Stimulated activated CD4-positive, alpha-beta T cell treated with anti-CD3 and anti-CD28 coated beads, Interleukin-12 subunit alpha, Interleukin-12 subunit beta, amount 100 ng/mL, for 48 hours (primary cell): ENCODE data around the gene CEP97.
A peak's percentile ranks its signal among the peaks of the same experiment; 100 is the strongest.
"Not testable (repeated sequence)": the region's sequence is repeated elsewhere in the genome, so short reads cannot be mapped to it uniquely, and the experiment has no call there.

Source experiments
- DNase-seq, 3 donors: peaks; one replicate each; pipeline ENCODE4 v3.0.0-alpha.2; 2020; ENCODE audit warnings: low read depth in 2 of 3, low spot score in 1 of 3

The CEP97 gene

GRCh38 chr3:101777745-101778281 is 53.4 kb downstream of the CEP97 start:
- not testable (repeated sequence) for DNase-seq

GRCh38 chr3:101778385-101779046 is 54.1 kb downstream of the CEP97 start:
- DNase-seq: peak in 1 of 3 donors; percentile 25

GRCh38 chr3:101779047-101779821 is 54.8 kb downstream of the CEP97 start, which contains the start of gene NXPE3:
TSS of gene NXPE3 (plus strand) at chr3:101779211. CDS start at chr3:101785597, 6,386 bp downstream.
- DNase-seq: peak; percentile 84 to 93 (median 91)

- DNase-seq: no peak
These were observed 55.5 kb downstream of the CEP97 start for GRCh38 chr3:101779822-101780381.

GRCh38 chr3:101780661-101781060 is 56.2 kb downstream of the CEP97 start:
- no peak for DNase-seq

- no peak for DNase-seq
These were observed 56.8 kb downstream of the CEP97 start for GRCh38 chr3:101781166-101781565.

GRCh38 chr3:101784855-101785613 is 60.6 kb downstream of the CEP97 start:
- no peak for DNase-seq

- DNase-seq: no peak
These were observed 67.4 kb downstream of the CEP97 start for GRCh38 chr3:101791778-101792177.

GRCh38 chr3:101796077-101796680 is 71.8 kb downstream of the CEP97 start:
- DNase-seq: no peak

- DNase-seq: no peak
These were observed 76.8 kb downstream of the CEP97 start for GRCh38 chr3:101801174-101801573.

- no peak for DNase-seq
These were observed 77.8 kb downstream of the CEP97 start for GRCh38 chr3:101802179-101802578.

- peak in 2 of 3 donors; percentile 23 to 65 for DNase-seq
These were observed 78.9 kb downstream of the CEP97 start for GRCh38 chr3:101803173-101803782.

- DNase-seq: no peak
These were observed 79.5 kb downstream of the CEP97 start for GRCh38 chr3:101803939-101804338.

- DNase-seq: no peak
These were observed 82.1 kb downstream of the CEP97 start for GRCh38 chr3:101806491-101806890.

- no peak for DNase-seq
These were observed 83.5 kb downstream of the CEP97 start for GRCh38 chr3:101807888-101808287.

GRCh38 chr3:101809178-101810021 is 85.0 kb downstream of the CEP97 start:
- peak in 1 of 3 donors; percentile 15 for DNase-seq

GRCh38 chr3:101810022-101810418 is 85.6 kb downstream of the CEP97 start:
- no peak for DNase-seq

GRCh38 chr3:101811875-101812274 is 87.5 kb downstream of the CEP97 start:
- no peak for DNase-seq

GRCh38 chr3:101812895-101813294 is 88.5 kb downstream of the CEP97 start:
- DNase-seq: no peak
